C4-2B (cell line): ENCODE data around the gene ASB9.
"Not testable (repeated sequence)": the region's sequence is repeated elsewhere in the genome, so short reads cannot be mapped to it uniquely, and the experiment has no call there.

Experiments
- H3K27ac ChIP-seq: fragments of 450-650 bp; 2 replicates; pipeline ENCODE4 v1.5.1; 2017
- CTCF ChIP-seq: fragments of 450-650 bp; conservative IDR thresholded peaks from 2 replicates; pipeline ENCODE4 v1.5.1; 2017; ENCODE audit warnings: mild to moderate bottlenecking
- ZFX ChIP-seq: fragments of 450-650 bp; IDR thresholded peaks from 2 replicates; pipeline ENCODE4 v1.6.1; 2017

The ASB9 gene

GRCh38 chrX:15206306-15206705, 63.6 kb downstream of the ASB9 start:
- H3K27ac ChIP-seq: no peak overlapping the region
- no peak for TF ChIP-seq CTCF
- TF ChIP-seq ZFX: no peak

- TF ChIP-seq CTCF (no peak), ZFX (no peak)
Measured at GRCh38 chrX:15204130-15204751, 65.6 kb downstream of the ASB9 start.

GRCh38 chrX:15203694-15204093, 66.2 kb downstream of the ASB9 start:
- TF ChIP-seq ZFX (no peak), CTCF (no peak)
- H3K27ac ChIP-seq: no peak overlapping the region

More at GRCh38 chrX:15204130-15204751, 65.6 kb downstream of the ASB9 start:
- no peak overlapping the region for H3K27ac ChIP-seq

GRCh38 chrX:15202454-15203177, 67.3 kb downstream of the ASB9 start:
- no peak overlapping the region for H3K27ac ChIP-seq
- TF ChIP-seq ZFX: no peak
- no peak for TF ChIP-seq CTCF

- TF ChIP-seq CTCF (no peak), ZFX (no peak)
- H3K27ac ChIP-seq: no peak overlapping the region
Measured at GRCh38 chrX:15200871-15201270, 69.0 kb downstream of the ASB9 start.

- H3K27ac ChIP-seq: not testable (repeated sequence)
Measured at GRCh38 chrX:15198608-15199202, 71.2 kb downstream of the ASB9 start.

GRCh38 chrX:15194146-15194545, 75.7 kb downstream of the ASB9 start:
- TF ChIP-seq ZFX: no peak
- TF ChIP-seq CTCF: no peak
- no peak overlapping the region for H3K27ac ChIP-seq
